HepG2 (cell line): ENCODE measurements around the gene ATP5MG. TPM values are rescaled to one million over a fixed set of nuclear protein-coding genes. Genes with fewer than 3 reads are reported as not detected.

Experiments
- ADNP ChIP-seq: sonication (generic); formaldehyde crosslinking; IDR thresholded peaks from 2 replicates; pipeline ENCODE4 v1.4.0; 2020; ENCODE audit warnings: missing genetic modification reagents
- AFF4 ChIP-seq: sonication (generic); formaldehyde crosslinking; IDR thresholded peaks from 2 replicates; pipeline ENCODE4 v1.4.0; 2020; ENCODE audit warnings: missing genetic modification reagents
- ATF3 ChIP-seq: sonication (generic); formaldehyde crosslinking; IDR thresholded peaks from 2 replicates; pipeline ENCODE4 v1.4.0; 2020; ENCODE audit warnings: missing genetic modification reagents
- E2F5 ChIP-seq: sonication (generic); formaldehyde crosslinking; conservative IDR thresholded peaks from 2 replicates; pipeline ENCODE4 v1.4.0; 2020; ENCODE audit warnings: missing genetic modification reagents
- GTF2F1 ChIP-seq: fragments of 150-350 bp; IDR thresholded peaks from 2 replicates; pipeline ENCODE4 v1.6.1; 2014; ENCODE audit warnings: low read length
- HINFP ChIP-seq: sonication (generic); formaldehyde crosslinking; IDR thresholded peaks from 2 replicates; pipeline ENCODE4 v1.4.0; 2020; ENCODE audit warnings: low read depth, mild to moderate bottlenecking, missing genetic modification reagents
- IKZF5 ChIP-seq: IDR thresholded peaks from 2 replicates; pipeline ENCODE4 v1.6.1; 2018; ENCODE audit warnings: missing genetic modification reagents, mild to moderate bottlenecking, missing compliant biosample characterization
- MXD3 ChIP-seq: IDR thresholded peaks from 2 replicates; pipeline ENCODE4 v1.6.1; 2016; ENCODE audit warnings: mild to moderate bottlenecking, missing biosample characterization, missing genetic modification reagents
- PHB2 ChIP-seq: fragments of 450-650 bp; IDR thresholded peaks from 2 replicates; pipeline ENCODE4 v1.6.1; 2018; ENCODE audit not compliant: partially characterized antibody
- RORA ChIP-seq: sonication (generic); formaldehyde crosslinking; IDR thresholded peaks from 2 replicates; pipeline ENCODE4 v1.5.0; 2020; ENCODE audit warnings: mild to moderate bottlenecking, missing genetic modification reagents, moderate library complexity
- RXRB ChIP-seq: IDR thresholded peaks from 2 replicates; pipeline ENCODE4 v1.6.1; 2016; ENCODE audit warnings: borderline replicate concordance, missing genetic modification reagents, missing compliant biosample characterization
- THAP9 ChIP-seq: sonication (generic); formaldehyde crosslinking; IDR thresholded peaks from 2 replicates; pipeline ENCODE4; 2020; ENCODE audit warnings: missing genetic modification reagents, mild to moderate bottlenecking, borderline replicate concordance
- TRIM22 ChIP-seq: fragments of 450-650 bp; IDR thresholded peaks from 2 replicates; pipeline ENCODE4 v1.6.1; 2017
- ZNF10 ChIP-seq: sonication (generic); formaldehyde crosslinking; IDR thresholded peaks from 2 replicates; pipeline ENCODE4 v1.4.0; 2020; ENCODE audit warnings: mild to moderate bottlenecking, low read depth, missing genetic modification reagents, borderline replicate concordance
- ZNF496 ChIP-seq: sonication (generic); formaldehyde crosslinking; IDR thresholded peaks from 2 replicates; pipeline ENCODE4 v1.8.1; 2023; ENCODE audit warnings: mild to moderate bottlenecking, moderate library complexity, missing genetic modification reagents; ENCODE audit not compliant: insufficient replicate concordance
- polyA plus RNA-seq, 8 experiments: library from polyadenylated mRNA; depleted of rRNA in 3 of 8; stranded (reverse) in 7 of 8; unstranded in 1 of 8; fragments of >200 nt; fragmentation: Illumina TruSeq in 4 of 8; extraction: Trizol in 4 of 8; gene quantifications; 2 replicates each; pipeline versions ENCODE4 v1.2.1 to v1.2.3, GENCODE V29; 2011 to 2016; ENCODE audit warnings: low read depth in 4 of 8, missing spikeins in 1 of 8, mixed read lengths in 1 of 8; ENCODE audit not compliant: insufficient read depth in 1 of 8
- total RNA-seq, 5 experiments: library from RNA; depleted of rRNA; stranded (reverse); fragments of >200 nt; fragmentation: Illumina TruSeq; extraction: Trizol; gene quantifications; 2 replicates each; pipeline ENCODE4 v1.2.3, GENCODE V29; 2016; ENCODE audit warnings: low read depth in 1 of 5

The ATP5MG gene
- total and polyA plus RNA-seq, 2 of the 13 experiments (the other 11 are each of a cell fraction or from before 2014, with no cell fraction given): 260 to 320 TPM

GRCh38 chr11:118401151-118401879, at the start of gene ATP5MG (continued):
- no peak for TF ChIP-seq AFF4 (CRISPR knock-in tag)
- peak; percentile 47; the same call in 1 of the 2 replicates for TF ChIP-seq HINFP (CRISPR knock-in tag)
- no peak for TF ChIP-seq GTF2F1
- TF ChIP-seq E2F5 (CRISPR knock-in tag): peak; percentile 58; the same call in 1 of the 2 replicates
- no peak for TF ChIP-seq ADNP (CRISPR knock-in tag)
- no peak for TF ChIP-seq RORA (CRISPR knock-in tag)
- TF ChIP-seq PHB2: no peak
- TF ChIP-seq ZNF10 (CRISPR knock-in tag): no peak
- no peak for TF ChIP-seq MXD3
- TF ChIP-seq ATF3 (CRISPR knock-in tag): no peak
- TF ChIP-seq IKZF5 (CRISPR knock-in tag): peak; percentile 50; the same call in 1 of the 2 replicates
- TF ChIP-seq TRIM22: no peak
- TF ChIP-seq RXRB (CRISPR knock-in tag): peak; percentile 36
- no peak for TF ChIP-seq ZNF496 (CRISPR knock-in tag)
- TF ChIP-seq THAP9 (CRISPR knock-in tag): no peak; the same call in 1 of the 2 replicates
